BJ (cell line): Measurements from ENCODE around the gene SNX8. TPM values are rescaled to one million over a fixed set of nuclear protein-coding genes. Genes with fewer than 3 reads are reported as not detected.

Experiments
- CTCF ChIA-PET: fragments of 350-600 bp; formaldehyde crosslinking; extraction: SDS; loops from one replicate; lab custom pipeline; 2021; ENCODE audit warnings: antibody characterized with exemption, inconsistent platforms; lab: Yijun Ruan, JAX
- POLR2A ChIA-PET: fragments of 300-600 bp; sonication (Branson Sonifier 250); formaldehyde crosslinking; extraction: SDS; loops from one replicate; lab custom pipeline; 2021; ENCODE audit warnings: antibody characterized with exemption; lab: Charles Lee
- DNase-seq: peaks from one replicate; pipeline ENCODE4 v3.0.0-alpha.2; 2011; ENCODE audit warnings: low read depth
- H3K27me3 ChIP-seq: 2 replicates; pipeline ENCODE4 v1.6.0; 2011; ENCODE audit warnings: low read length; ENCODE audit not compliant: control insufficient read depth, insufficient read depth
- H3K36me3 ChIP-seq: 2 replicates; pipeline ENCODE4 v1.5.1; 2011; ENCODE audit warnings: low read length; ENCODE audit not compliant: control insufficient read depth, insufficient read depth
- H3K4me3 ChIP-seq: 2 replicates; pipeline ENCODE4 v1.5.1; 2011; ENCODE audit warnings: low read depth, mild to moderate bottlenecking, control low read depth, low read length
- CTCF ChIP-seq: IDR thresholded peaks from 2 replicates; pipeline ENCODE4 v1.5.1; 2011; ENCODE audit warnings: low read depth, mild to moderate bottlenecking, control low read depth, inconsistent platforms, low read length, moderate library complexity; ENCODE audit not compliant: insufficient read depth
- polyA plus RNA-seq: library from polyadenylated mRNA; depleted of rRNA; stranded (reverse); fragments of >200 nt; gene quantifications from 2 replicates; pipeline ENCODE4 v1.2.3, GENCODE V29; 2011

The SNX8 gene
- polyA plus RNA-seq, 1 experiment, result 62.1 TPM

- ChIA-PET CTCF (interaction anchor here (3.2 kb wide), 1 partner anchor 11 kb away, joined by 11 read pairs; no protein-coding TSS in a partner anchor), POLR2A (no interaction called here)
- Histone ChIP-seq H3K27me3 (no peaks in the 10 kb centered on the region), H3K4me3 (no peak overlapping the region), H3K36me3 (peaks cover 18% of the 10 kb centered on the region)
- no peak for DNase-seq
- TF ChIP-seq CTCF, result no peak
Observed at GRCh38 chr7:2259480-2259879, 54.8 kb downstream of the SNX8 start.

- DNase-seq, result no peak
- peaks cover 16% of the 10 kb centered on the region for H3K36me3 ChIP-seq
- ChIA-PET CTCF (interaction anchor here (0.6 to 3.2 kb wide), 2 partner anchors 10 to 72 kb away, joined by 4 to 11 read pairs; no protein-coding TSS in a partner anchor), POLR2A (no interaction called here)
- no peak for TF ChIP-seq CTCF
- no peaks in the 10 kb centered on the region for H3K27me3 ChIP-seq
- no peak overlapping the region for H3K4me3 ChIP-seq
Observed at GRCh38 chr7:2258661-2259365, 55.4 kb downstream of the SNX8 start.

GRCh38 chr7:2257651-2258050 lies 56.6 kb downstream of the SNX8 start:
- no peak overlapping the region for H3K4me3 ChIP-seq
- H3K27me3 ChIP-seq, result no peaks in the 10 kb centered on the region
- ChIA-PET CTCF (no interaction called here), POLR2A (no interaction called here)
- H3K36me3 ChIP-seq, result peaks cover 15% of the 10 kb centered on the region
- DNase-seq, result no peak
- no peak for TF ChIP-seq CTCF

- Histone ChIP-seq H3K27me3 (no peaks in the 10 kb centered on the region), H3K36me3 (peaks cover 15% of the 10 kb centered on the region), H3K4me3 (no peak overlapping the region)
- TF ChIP-seq CTCF, result no peak
- no peak for DNase-seq
- POLR2A ChIA-PET, result no interaction called here
- CTCF ChIA-PET, result no interaction called here
Observed at GRCh38 chr7:2257046-2257551, 57.1 kb downstream of the SNX8 start.

GRCh38 chr7:2256306-2257045 lies 57.8 kb downstream of the SNX8 start:
- H3K36me3 ChIP-seq, result peaks cover 15% of the 10 kb centered on the region
- no peak overlapping the region for H3K4me3 ChIP-seq
- CTCF ChIA-PET, result no interaction called here
- no peak for DNase-seq
- POLR2A ChIA-PET, result no interaction called here
- no peak for TF ChIP-seq CTCF
- H3K27me3 ChIP-seq, result no peaks in the 10 kb centered on the region
